ENCODE results near the gene PPP2R2B. TPM values are rescaled to one million over a fixed set of nuclear protein-coding genes. Genes with fewer than 3 reads are reported as not detected.

Gene PPP2R2B
- total RNA-seq, 1 experiment from 2014 or later: not detected

DNA sequence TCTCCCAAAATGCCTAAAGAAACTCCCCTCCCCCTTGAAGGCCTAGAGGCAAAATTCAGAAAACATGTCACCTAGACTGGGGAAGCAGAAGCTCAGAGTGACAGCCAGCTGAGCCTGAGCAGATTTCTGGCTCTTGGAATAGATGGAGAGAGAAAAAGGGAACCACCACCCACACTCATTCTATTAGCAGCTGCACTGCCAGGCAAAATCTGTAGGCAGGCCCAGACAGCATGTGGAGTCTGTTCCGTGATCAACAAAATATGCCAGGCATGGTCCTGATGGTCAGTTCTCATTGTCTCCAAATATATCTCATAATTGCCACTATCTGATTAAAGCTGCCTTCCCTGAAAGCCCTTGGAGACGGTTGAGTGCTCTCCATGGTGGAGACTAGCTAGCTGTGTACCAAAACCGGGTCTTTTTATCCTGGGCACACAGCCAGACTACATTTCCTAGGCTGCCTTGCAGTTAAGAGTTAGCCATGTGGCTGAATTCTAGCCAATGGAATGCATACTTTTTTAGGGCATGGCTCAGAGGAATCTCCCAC, 230.8 kb downstream of the PPP2R2B start:
- intact Hi-C loops (cut with micrococcal nuclease): no loop called here
- no peak for ATAC-seq
- Histone ChIP-seq H2AFZ (ENCODE audit: low read depth, low read length, poor library complexity, severe bottlenecking) (no peak overlapping the region), H3K79me2 (ENCODE audit: insufficient read depth, low read length) (no peaks in the 10 kb centered on the region), H3K4me2 (ENCODE audit: low read length) (no peak overlapping the region), H3K9ac (ENCODE audit: low read length) (no peak overlapping the region), H4K20me1 (ENCODE audit: insufficient read depth) (no peaks in the 10 kb centered on the region), H3K4me3 (replicated peaks in 1 of 2; ENCODE audit: low read depth in 1 of 2, low read length in 2 of 2) (no peak overlapping the region), H3K4me1 (ENCODE audit: control insufficient read depth in 1 of 2, insufficient read depth in 2 of 2, low read length in 2 of 2) (no peaks in the 10 kb centered on the region), H3K27me3 (ENCODE audit: insufficient read depth, low read length) (no peaks in the 10 kb centered on the region), H3K9me2 (ENCODE audit: insufficient read depth) (no peaks in the 10 kb centered on the region), H3K9me3 (ENCODE audit: control insufficient read depth in 1 of 2, insufficient read depth in 1 of 2, low read depth in 1 of 2, low read length in 2 of 2) (no peaks in the 10 kb centered on the region), H3K36me3 (ENCODE audit: control insufficient read depth in 1 of 2, insufficient read depth in 2 of 2, low read length in 2 of 2) (no peaks in the 10 kb centered on the region), H3K27ac (ENCODE audit: low read depth, low read length) (no peak overlapping the region)
- RAD21 ChIA-PET (ENCODE audit: low non-redundant PET in 1 of 2, low total read pairs in 2 of 2, uncharacterized antibody in 2 of 2, unreplicated experiment in 2 of 2): no interaction called here
- TF ChIP-seq, protein P1, sequence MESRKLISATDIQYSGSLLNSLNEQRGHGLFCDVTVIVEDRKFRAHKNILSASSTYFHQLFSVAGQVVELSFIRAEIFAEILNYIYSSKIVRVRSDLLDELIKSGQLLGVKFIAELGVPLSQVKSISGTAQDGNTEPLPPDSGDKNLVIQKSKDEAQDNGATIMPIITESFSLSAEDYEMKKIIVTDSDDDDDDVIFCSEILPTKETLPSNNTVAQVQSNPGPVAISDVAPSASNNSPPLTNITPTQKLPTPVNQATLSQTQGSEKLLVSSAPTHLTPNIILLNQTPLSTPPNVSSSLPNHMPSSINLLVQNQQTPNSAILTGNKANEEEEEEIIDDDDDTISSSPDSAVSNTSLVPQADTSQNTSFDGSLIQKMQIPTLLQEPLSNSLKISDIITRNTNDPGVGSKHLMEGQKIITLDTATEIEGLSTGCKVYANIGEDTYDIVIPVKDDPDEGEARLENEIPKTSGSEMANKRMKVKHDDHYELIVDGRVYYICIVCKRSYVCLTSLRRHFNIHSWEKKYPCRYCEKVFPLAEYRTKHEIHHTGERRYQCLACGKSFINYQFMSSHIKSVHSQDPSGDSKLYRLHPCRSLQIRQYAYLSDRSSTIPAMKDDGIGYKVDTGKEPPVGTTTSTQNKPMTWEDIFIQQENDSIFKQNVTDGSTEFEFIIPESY (IDR thresholded peaks at IDR 0.05; ENCODE audit: extremely low read depth, insufficient replicate concordance, low read length): no peak
- TF ChIP-seq EGR1 (IDR thresholded peaks at IDR 0.05; ENCODE audit: low read depth): no peak
- TF ChIP-seq SIN3A (IDR thresholded peaks at IDR 0.05; ENCODE audit: low read depth): no peak
- no peak for TF ChIP-seq JUND (IDR thresholded peaks at IDR 0.05)
- TF ChIP-seq ELF1 (IDR thresholded peaks at IDR 0.05; ENCODE audit: borderline replicate concordance, low read depth): no peak
- TF ChIP-seq MAX (IDR thresholded peaks at IDR 0.05): no peak
- TF ChIP-seq YY1 (IDR thresholded peaks at IDR 0.05; ENCODE audit: extremely low read depth, insufficient replicate concordance, low read depth, low read length): no peak
- TF ChIP-seq SP1 (IDR thresholded peaks at IDR 0.05; ENCODE audit: low read depth): no peak
- TF ChIP-seq SRF (IDR thresholded peaks at IDR 0.05; ENCODE audit: low read depth): no peak
- TF ChIP-seq CEBPB (IDR thresholded peaks at IDR 0.05; ENCODE audit: low read depth): no peak
- no peak for TF ChIP-seq EZH2phosphoT487 (IDR thresholded peaks at IDR 0.05; ENCODE audit: borderline replicate concordance)
- TF ChIP-seq ATF3 (IDR thresholded peaks at IDR 0.05): no peak
- TF ChIP-seq TCF7L2 (IDR thresholded peaks at IDR 0.05; ENCODE audit: borderline replicate concordance, extremely low read depth, insufficient read depth, insufficient read length): no peak
- no peak for TF ChIP-seq RAD21 (IDR thresholded peaks at IDR 0.05; ENCODE audit: low read depth)
- no peak for TF ChIP-seq EZH2 (IDR thresholded peaks at IDR 0.05)
- TF ChIP-seq FOSL1 (IDR thresholded peaks at IDR 0.05; ENCODE audit: low read depth): no peak
- TF ChIP-seq ZFX (IDR thresholded peaks at IDR 0.05): no peak
- TF ChIP-seq, protein P2, sequence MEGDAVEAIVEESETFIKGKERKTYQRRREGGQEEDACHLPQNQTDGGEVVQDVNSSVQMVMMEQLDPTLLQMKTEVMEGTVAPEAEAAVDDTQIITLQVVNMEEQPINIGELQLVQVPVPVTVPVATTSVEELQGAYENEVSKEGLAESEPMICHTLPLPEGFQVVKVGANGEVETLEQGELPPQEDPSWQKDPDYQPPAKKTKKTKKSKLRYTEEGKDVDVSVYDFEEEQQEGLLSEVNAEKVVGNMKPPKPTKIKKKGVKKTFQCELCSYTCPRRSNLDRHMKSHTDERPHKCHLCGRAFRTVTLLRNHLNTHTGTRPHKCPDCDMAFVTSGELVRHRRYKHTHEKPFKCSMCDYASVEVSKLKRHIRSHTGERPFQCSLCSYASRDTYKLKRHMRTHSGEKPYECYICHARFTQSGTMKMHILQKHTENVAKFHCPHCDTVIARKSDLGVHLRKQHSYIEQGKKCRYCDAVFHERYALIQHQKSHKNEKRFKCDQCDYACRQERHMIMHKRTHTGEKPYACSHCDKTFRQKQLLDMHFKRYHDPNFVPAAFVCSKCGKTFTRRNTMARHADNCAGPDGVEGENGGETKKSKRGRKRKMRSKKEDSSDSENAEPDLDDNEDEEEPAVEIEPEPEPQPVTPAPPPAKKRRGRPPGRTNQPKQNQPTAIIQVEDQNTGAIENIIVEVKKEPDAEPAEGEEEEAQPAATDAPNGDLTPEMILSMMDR (IDR thresholded peaks at IDR 0.05 in 2 of 3, conservative IDR thresholded peaks at IDR 0.05 in 1 of 3; ENCODE audit: borderline replicate concordance in 1 of 3, insufficient read depth in 1 of 3, low read depth in 2 of 3, low read length in 2 of 3): no peak
- TF ChIP-seq CBX3 (IDR thresholded peaks at IDR 0.05; ENCODE audit: low read depth): no peak
- CTCF ChIA-PET: no interaction called here
- POLR2A ChIA-PET: no interaction called here
- no peak for DNase-seq (ENCODE audit: low read depth, low spot score)
- no TSS peak for BruUV-seq (replicated peaks)
